GM12873 (cell line): Measurements from ENCODE around the gene KMT2D.
A peak's percentile ranks its signal among the peaks of the same experiment; 100 is the strongest.

Experiments
- CTCF ChIP-seq: IDR thresholded peaks from 2 replicates; pipeline ENCODE4 v1.5.1; 2012; ENCODE audit warnings: low read depth, mild to moderate bottlenecking, moderate library complexity, low read length, control low read depth; ENCODE audit not compliant: insufficient read depth; ENCODE audit errors: missing control alignments

KMT2D gene

GRCh38 chr12:49023812-49024211 is 36.8 kb downstream of the KMT2D start:
- no peak for TF ChIP-seq CTCF

GRCh38 chr12:49022558-49023178 is 37.9 kb downstream of the KMT2D start:
- no peak for TF ChIP-seq CTCF

- no peak for TF ChIP-seq CTCF
Measured at GRCh38 chr12:49021292-49021915, 39.2 kb downstream of the KMT2D start.

GRCh38 chr12:49020441-49020840 is 40.2 kb downstream of the KMT2D start:
- no peak for TF ChIP-seq CTCF

GRCh38 chr12:49019443-49020324 is 40.9 kb downstream of the KMT2D start:
- peak; percentile 62 for TF ChIP-seq CTCF

- no peak for TF ChIP-seq CTCF
Measured at GRCh38 chr12:49019120-49019430, 41.5 kb downstream of the KMT2D start.
